GM23338 (cell line): ENCODE measurements around the gene SRSF2.

Experiments
- EZH2 ChIP-seq: fragments of 200-600 bp; sonication (generic); IDR thresholded peaks from one replicate; pipeline ENCODE4 v1.8.0; 2017; ENCODE audit warnings: antibody characterized with exemption, mild to moderate bottlenecking, low read depth; ENCODE audit not compliant: unreplicated experiment
- EZH2phosphoT487 ChIP-seq: fragments of 200-600 bp; sonication (generic); IDR thresholded peaks from one replicate; pipeline ENCODE4 v1.8.1; 2018; ENCODE audit warnings: antibody characterized with exemption; ENCODE audit not compliant: unreplicated experiment
- POLR2AphosphoS5 ChIP-seq: IDR thresholded peaks from 2 replicates; pipeline ENCODE4 v1.6.1; 2016; ENCODE audit warnings: antibody characterized with exemption, low read depth
- REST ChIP-seq: IDR thresholded peaks from one replicate; pipeline ENCODE4 v1.6.1; 2018; ENCODE audit warnings: antibody characterized with exemption; ENCODE audit not compliant: unreplicated experiment
- ZNF114 ChIP-seq: fragments of 250-450 bp; sonication (Bioruptor Pico); IDR thresholded peaks from 2 replicates; pipeline ENCODE4 v1.5.0; 2020; ENCODE audit warnings: mild to moderate bottlenecking, moderate library complexity
- TF ChIP-seq, protein P1 (sequence below), 2 experiments: fragments of 200-600 bp in 1 of 2; sonication (generic) in 1 of 2; conservative IDR thresholded peaks; 2 replicates each; pipeline versions ENCODE4 v1.5.1 to v1.6.1; 2016 to 2017; ENCODE audit warnings: antibody characterized with exemption in 2 of 2, low read depth in 2 of 2, mild to moderate bottlenecking in 2 of 2, moderate library complexity in 1 of 2

- TF ChIP-seq, protein P1, sequence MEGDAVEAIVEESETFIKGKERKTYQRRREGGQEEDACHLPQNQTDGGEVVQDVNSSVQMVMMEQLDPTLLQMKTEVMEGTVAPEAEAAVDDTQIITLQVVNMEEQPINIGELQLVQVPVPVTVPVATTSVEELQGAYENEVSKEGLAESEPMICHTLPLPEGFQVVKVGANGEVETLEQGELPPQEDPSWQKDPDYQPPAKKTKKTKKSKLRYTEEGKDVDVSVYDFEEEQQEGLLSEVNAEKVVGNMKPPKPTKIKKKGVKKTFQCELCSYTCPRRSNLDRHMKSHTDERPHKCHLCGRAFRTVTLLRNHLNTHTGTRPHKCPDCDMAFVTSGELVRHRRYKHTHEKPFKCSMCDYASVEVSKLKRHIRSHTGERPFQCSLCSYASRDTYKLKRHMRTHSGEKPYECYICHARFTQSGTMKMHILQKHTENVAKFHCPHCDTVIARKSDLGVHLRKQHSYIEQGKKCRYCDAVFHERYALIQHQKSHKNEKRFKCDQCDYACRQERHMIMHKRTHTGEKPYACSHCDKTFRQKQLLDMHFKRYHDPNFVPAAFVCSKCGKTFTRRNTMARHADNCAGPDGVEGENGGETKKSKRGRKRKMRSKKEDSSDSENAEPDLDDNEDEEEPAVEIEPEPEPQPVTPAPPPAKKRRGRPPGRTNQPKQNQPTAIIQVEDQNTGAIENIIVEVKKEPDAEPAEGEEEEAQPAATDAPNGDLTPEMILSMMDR (conservative IDR thresholded peaks at IDR 0.05; ENCODE audit: low read depth in 2 of 2) = no peak
- TF ChIP-seq REST (no peak), EZH2 (no peak), ZNF114 (CRISPR knock-in tag) (no peak), EZH2phosphoT487 (no peak), POLR2AphosphoS5 (no peak)
Measured at GRCh38 chr17:76725580-76726230, 11.4 kb downstream of the SRSF2 start.
